Stimulated activated CD4-positive, alpha-beta T cell treated with anti-CD3 and anti-CD28 coated beads, TNF-alpha, amount 100 ng/mL, for 48 hours (primary cell): Measurements from ENCODE around the gene CSHL1.
"Not testable (repeated sequence)": the region's sequence is repeated elsewhere in the genome, so short reads cannot be mapped to it uniquely, and the experiment has no call there.

Experiments used
- DNase-seq, 3 donors: peaks; one replicate each; pipeline ENCODE4 v3.0.0-alpha.2; 2020; ENCODE audit warnings: low read depth in 3 of 3

CSHL1 gene

DNA sequence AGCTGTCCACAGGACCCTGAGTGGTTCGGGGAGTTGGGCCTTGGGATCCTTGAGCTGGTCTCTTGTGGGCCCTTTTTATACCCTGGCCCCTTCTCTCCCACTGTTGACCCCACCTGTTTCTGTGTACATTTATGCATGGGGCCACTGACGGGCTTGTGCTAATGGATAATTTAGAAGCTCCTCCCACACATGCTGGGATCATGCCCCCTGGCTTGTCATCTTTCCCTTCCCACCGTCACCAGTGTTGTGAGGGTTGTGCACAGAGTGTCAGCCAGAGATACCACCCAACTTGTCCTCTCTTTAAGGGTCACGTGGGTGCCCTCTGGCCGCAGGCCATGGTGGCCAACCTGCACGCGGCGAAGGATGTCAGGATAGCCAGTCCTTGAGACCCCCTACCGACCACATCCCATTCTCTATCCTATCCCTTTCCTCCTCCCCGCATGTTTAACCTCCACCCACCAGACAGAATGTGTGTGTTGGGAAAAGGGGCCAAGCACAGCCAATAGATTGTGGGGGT lies 7.8 kb upstream of the CSHL1 start, which contains the start of gene GH1:
GH1 (minus strand) TSS at position 51 of the 517 bp plus-strand sequence. CDS start 63 bp downstream, outside the sequence.
- DNase-seq = not testable (repeated sequence)

DNA sequence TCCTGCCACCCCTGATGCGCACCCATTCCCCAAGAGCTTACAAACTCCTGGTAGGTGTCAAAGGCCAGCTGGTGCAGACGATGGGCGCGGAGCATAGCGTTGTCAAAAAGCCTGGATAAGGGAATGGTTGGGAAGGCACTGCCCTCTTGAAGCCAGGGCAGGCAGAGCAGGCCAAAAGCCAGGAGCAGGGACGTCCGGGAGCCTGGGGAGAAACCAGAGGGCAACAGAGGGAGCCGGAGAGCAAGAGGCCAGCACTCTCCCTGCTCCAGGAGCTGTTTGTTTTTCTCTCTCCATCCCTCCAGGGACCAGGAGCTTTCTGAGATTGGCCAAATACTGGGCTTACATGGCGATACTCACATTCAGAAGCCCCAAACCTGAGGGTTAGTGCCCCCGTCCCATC lies 7.2 kb upstream of the CSHL1 start:
- no peak for DNase-seq

DNA sequence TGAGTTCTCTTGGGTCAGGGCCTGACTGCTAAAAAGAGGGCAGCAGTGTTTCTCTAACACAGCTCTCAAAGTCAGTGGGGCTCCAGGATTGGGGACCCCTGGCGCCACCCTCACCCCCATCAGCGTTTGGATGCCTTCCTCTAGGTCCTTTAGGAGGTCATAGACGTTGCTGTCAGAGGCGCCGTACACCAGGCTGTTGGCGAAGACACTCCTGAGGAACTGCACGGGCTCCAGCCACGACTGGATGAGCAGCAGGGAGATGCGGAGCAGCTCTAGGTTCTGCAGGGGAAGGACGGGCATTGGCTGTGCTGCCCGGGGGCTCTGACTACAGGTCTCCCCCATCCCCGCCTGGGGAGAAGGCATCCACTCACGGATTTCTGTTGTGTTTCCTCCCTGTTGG lies 6.6 kb upstream of the CSHL1 start:
- no peak for DNase-seq

DNA sequence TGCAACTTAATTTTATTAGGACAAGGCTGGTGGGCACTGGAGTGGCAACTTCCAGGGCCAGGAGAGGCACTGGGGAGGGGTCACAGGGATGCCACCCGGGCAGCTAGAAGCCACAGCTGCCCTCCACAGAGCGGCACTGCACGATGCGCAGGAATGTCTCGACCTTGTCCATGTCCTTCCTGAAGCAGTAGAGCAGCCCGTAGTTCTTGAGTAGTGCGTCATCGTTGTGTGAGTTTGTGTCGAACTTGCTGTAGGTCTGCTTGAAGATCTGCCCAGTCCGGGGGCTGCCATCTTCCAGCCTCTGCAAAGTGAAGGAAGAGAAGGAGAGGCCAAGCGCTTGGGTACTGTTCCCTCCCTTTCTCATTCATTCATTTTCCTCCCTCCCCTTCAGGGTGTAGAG lies 6.1 kb upstream of the CSHL1 start:
- DNase-seq = not testable (repeated sequence)

DNA sequence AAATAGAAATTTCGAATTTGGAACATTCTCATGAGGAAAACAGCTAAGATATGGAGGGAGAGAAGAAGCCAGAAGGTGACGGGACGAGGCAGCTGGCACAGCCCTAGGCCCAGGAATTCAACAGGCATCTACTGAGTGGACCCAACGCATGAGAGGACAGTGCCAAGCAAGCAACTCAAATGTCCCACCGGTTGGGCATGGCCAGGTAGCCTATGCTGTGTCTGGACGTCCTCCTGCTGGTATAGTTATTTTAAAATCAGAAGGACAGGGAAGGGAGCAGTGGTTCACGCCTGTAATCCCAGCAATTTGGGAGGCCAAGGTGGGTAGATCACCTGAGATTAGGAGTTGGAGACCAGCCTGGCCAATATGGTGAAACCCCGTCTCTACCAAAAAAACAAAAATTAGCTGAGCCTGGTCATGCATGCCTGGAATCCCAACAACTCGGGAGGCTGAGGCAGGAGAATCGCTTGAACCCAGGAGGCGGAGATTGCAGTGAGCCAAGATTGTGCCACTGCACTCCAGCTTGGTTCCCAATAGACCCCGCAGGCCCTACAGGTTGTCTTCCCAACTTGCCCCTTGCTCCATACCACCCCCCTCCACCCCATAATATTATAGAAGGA lies 5.6 kb upstream of the CSHL1 start:
- no peak for DNase-seq

DNA sequence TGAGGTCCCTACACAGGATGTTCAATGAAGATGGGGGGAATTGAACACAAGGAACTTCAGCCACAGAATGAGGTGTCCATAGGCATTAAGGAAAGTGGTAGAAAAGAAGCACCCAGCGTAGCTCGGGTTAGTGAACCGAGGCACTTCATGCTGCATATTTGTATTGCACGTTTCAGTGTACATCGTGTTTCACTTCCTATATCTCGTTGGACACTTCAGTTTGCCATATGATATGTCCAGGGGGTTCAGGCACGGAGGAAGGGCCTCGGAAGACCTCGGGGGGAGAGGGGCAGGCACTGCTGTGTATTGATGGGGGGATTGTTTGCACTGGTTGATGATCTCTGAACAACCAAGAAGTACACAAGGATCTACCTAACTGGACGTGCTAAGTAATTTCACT lies 4.7 kb upstream of the CSHL1 start:
- DNase-seq = not testable (repeated sequence)

DNA sequence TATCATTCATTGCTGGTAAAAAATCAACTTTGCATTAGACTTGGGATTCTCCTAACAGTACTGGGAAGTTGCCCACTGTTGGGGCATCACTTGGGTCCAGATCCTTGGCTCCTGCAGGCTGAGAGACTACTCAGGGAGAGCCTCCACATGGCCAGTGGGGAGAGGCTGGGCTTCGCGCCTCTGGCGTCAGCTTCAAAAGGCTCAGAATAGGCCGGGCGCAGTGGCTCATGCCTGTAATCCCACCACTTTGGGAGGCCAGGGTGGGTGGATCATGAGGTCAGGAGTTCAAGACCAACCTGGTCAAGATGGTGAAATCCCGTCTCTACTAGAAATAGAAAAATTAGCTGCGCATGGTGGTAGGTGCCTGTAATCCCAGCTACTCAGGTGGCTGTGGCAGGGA lies 3.4 kb upstream of the CSHL1 start:
- no peak for DNase-seq

DNA sequence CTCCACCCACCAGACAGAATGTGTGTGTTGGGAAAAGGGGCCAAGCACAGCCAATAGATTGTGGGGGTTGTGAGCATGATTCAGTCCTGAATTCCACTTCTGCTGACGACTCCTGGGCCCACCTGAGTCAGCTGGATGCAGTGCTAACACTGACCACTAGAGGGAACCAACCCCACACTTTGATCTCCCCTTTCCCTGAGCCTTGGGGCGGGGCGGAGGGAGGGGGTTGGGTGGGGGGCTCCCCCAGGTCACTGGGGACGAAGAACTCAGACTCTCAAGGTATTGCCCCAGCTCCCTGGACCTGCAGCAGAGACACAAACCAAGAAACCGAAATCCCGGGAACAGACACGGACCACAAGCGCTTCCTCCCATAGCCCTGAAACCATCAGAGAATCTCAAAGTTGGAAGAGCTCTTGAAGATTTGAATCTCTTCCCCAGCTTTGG lies 621 bp upstream of the CSHL1 start:
- peak in 1 of 3 donors; percentile 46 for DNase-seq

DNA sequence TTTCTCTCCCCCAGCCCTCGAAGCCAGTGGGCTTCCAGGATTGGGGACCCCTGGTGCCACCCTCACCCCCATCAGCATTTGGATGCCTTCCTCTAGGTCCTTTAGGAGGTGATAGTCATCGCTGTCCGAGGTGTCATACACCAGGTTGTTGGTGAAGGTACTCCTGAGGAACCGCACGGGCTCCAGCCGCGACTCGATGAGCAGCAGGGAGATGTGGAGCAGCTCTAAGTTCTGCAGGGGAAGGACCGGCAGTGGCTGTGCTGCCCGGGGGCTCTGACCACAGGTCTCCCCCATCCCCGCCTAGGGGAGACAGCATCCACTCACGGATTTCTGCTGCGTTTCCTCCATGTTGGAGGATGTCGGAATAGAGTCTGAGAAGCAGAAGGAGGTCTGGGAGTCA lies 962 bp downstream of the CSHL1 start:
- DNase-seq = no peak

DNA sequence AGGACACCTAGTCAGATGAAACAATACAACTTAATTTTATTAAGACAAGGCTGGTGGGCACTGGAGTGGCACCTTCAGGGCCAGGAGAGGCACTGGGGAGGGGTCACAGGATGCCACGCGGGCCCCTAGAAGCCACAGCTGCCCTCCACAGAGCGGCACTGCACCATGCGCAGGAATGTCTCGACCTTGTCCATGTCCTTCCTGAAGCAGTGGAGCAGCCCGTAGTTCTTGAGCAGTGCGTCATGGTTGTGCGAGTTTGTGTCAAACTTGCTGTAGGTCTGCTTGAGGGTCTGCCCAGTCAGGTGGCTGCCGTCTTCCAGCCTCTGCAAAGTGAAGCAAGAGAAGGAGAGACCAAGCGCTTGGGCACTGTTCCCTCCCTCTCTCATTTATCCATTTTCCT lies 1.5 kb downstream of the CSHL1 start:
- DNase-seq = not testable (repeated sequence)

DNA sequence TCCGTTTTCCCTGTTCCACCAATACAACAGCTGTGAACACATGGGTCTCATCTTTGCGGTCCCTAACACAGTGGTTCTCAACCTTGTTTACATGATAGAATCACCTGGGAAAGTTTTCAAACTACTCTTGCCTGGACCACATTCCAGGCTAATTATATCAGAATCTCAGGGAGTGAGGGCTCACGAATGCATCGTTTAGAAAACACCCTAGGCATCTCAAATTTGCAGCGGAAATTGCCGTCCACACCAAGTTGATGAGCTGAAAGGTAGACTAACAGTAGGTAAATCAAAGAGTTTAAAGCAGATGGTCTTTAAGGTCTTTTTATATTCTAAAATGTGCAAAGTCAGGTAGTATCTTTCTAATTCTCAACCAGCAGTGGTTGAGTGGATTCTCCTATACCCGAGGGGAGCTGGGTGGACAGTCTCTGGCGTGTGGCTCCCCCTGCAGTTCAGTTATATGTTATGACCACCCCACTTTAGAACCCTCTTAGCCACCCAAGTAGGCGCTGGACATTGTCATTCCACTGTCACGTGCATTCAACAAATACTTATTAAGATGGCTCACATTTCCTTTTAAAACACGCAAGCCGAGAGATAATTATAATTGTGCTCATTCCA lies 3.8 kb downstream of the CSHL1 start:
- DNase-seq = peak in 1 of 3 donors; percentile 28

DNA sequence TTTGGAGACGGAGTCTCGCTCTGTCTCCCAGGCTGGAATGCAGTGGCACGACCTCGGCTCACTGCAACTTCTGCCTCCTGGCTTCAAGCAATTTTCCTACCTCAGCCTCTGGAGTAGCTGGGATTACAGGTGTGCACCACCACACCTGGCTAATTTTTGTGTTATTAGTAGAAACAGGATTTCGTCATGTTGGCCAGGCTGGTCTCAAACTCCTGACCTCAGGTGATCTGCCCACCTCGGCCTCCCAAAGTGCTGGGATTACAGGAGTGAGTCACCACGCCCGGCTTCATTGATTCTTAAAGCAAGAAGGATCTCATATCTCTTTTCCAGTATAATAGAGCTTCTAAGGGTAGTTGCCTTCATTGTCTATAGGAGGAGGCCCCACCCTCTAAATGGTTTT lies 6.3 kb downstream of the CSHL1 start:
- not testable (repeated sequence) for DNase-seq

DNA sequence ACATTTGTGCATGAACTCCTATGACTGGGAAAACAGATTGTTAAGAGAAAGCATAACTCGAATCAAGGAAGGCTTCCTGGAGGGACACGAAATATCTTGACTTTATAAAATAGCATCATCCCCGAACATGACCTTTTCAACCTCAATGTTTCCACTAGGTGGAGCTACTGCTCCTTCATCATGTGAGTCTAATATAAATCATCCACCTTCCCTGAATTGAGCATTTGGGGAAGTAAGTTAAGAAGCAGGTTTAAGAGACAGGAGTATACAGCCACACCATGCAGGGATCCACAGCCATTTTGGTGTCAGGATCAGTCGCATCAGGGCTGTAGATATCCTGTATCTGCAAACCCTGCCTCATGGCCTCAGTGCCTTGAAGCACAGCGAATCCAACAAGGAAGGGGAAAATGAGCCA lies 7.3 kb downstream of the CSHL1 start:
- DNase-seq = not testable (repeated sequence)

DNA sequence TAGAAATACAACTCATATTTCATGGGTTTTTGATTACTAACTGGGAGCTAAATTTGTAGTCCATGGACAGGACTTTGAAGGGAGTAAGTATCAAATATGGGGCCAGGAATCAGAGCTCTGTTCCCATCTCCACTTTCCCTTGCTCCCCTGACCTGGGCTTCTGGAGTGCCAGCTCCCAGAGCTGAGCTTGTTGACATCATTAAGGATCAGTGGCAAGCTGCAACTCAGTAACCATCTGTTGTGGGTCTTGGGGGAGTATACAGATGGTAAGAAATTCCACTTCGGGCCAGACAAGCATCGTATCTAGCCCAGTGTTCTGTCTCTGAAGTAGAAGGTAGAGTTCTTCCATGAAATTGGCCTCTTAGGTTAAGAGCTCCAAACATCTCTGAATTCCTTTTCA lies 9.1 kb downstream of the CSHL1 start:
- DNase-seq = not testable (repeated sequence)

DNA sequence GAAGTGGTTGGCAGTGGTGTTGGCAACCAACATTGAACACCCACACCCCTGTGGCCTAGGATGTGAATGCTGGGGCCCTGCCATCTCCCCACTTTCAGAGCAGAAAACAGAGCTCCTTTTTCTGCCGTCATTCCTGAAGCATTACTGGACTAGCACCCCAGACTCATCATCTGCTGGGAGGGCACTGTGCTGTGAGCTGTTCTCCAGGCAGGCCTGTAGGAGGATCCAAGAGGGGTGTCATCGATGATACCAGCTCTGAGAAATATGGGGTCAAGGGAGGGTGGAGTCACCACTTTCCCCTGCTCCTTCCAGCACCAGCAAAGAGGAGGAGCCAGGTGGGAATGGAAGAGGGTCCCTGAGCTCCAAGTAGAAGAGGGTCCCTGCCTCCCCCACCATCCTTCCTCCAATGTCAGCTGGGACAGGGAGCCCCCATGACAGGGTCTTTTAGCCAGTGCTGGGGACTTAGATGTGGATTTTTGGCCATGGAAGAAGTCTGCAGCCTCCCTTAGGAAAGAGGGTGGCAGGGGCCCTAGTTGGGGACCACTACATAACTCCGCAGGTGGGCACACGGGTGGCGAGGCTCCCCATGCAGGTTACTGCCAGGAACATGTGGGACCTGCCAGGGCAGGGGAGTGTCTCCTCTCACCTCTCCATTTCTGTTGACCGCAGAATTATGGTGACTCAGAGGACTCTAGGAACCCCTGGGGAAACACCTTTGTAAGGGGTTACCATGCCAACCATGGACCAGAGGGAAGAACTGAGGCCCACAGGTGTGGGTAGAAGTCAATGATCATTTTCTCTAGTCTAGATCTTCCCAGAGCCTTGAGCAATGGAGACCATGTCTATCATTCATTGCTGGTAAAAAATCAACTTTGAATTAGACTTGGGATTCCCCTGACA lies 11.9 kb downstream of the CSHL1 start:
- DNase-seq = peak in 2 of 3 donors; percentile 15 to 49

DNA sequence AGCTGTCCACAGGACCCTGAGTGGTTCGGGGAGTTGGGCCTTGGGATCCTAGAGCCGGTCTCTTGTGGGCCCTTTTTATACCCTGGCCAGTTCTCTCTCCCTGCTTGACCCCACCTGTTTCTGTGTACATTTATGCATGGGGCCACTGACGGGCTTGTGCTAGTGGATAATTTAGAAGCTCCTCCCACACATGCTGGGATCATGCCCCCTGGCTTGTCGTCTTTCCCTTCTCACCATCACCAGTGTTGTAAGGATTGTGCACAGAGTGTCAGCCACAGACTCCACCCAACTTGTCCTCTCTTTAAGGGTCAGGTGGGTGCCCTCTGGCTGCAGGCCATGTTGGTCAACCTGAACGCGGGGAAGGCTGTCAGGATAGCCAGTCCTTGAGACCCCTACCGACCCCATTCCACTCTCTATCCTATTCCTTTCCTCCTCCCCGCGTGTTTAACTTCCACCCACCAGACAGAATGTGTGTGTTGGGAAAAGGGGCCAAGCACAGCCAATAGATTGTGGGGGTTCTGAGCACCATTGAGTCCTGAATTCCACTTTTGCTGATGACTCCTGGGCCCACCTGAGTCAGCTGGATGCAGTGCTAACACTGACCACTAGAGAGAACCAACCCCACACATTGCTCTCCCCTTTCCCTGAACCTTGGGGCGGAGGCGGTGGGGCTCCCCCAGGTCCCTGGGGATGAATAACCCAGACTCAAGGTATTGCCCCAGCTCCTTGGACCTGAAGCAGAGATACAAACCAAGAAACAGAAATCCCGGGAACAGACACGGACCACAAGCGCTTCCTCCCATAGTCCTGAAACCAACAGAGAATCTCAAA lies 14.3 kb downstream of the CSHL1 start, which contains the start of gene CSH1:
CSH1 (minus strand) TSS at position 51 of the 831 bp plus-strand sequence. CDS start 63 bp downstream, outside the sequence.
- not testable (repeated sequence) for DNase-seq

DNA sequence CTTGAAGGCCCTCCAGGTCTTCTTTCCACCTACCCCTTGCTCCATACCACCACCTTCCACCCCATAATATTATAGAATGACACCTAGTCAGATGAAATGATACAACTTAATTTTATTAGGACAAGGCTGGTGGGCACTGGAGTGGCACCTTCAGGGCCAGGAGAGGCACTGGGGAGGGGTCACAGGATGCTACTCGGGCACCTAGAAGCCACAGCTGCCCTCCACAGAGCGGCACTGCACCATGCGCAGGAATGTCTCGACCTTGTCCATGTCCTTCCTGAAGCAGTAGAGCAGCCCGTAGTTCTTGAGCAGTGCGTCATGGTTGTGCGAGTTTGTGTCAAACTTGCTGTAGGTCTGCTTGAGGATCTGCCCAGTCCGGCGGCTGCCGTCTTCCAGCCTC lies 16.2 kb downstream of the CSHL1 start:
- not testable (repeated sequence) for DNase-seq

DNA sequence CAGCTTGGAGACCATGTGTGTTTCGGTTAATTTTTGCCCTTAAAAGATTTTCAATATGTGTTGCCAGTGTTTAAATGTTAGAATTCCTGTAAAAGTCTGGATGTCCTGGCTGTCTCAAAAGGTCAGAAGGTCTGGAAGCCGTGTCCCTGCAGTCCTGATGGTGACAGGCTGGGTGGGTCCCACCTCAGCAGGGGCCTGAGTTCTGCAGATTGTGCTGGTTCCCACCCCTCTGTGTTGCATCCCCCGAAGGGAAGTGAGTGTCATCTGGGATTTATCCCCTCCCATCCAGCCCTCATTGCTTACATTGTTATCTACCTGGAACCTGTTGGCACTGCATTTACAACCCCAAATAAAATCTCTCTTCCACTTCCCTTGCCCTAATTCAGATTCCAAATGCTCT lies 17.0 kb downstream of the CSHL1 start:
- not testable (repeated sequence) for DNase-seq

DNA sequence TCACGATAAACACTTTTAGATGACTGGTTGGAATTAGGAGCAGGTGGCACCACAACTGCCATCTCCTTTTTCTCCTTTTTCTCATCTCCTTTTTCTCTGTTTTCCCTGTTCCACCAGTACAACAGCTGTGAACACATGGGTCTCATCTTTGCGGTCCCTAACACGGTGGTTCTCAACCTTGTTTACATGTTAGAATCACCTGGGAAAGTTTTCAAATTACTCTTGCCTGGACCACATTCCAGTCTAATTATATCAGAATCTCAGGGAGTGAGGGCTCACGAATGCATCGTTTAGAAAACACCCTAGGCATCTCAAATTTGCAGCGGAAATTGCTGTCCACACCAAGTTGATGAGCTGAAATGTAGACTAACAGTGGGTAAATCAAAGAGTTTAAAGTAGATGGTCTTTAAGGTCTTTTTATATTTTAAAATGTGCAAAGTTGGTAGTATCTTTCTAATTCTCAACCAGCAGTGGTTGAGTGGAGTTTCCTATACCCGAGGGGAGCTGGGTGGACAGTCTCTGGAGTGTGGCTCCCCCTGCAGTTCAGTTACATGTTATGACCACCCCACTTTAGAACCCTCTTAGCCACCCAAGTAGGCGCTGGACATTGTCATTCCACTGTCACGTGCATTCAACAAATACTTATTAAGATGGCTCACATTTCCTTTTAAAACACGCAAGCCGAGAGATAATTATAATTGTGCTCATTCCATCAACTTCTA lies 18.6 kb downstream of the CSHL1 start:
- DNase-seq = not testable (repeated sequence)
